ENCODE measurements around the gene SYT1. TPM values are rescaled to one million over a fixed set of nuclear protein-coding genes. Genes with fewer than 3 reads are reported as not detected.

The SYT1 gene
- total and polyA plus RNA-seq, 2 of the 8 experiments (the other 6 are each of a cell fraction or from before 2014, with no cell fraction given): 11.0 to 34.6 TPM

DNA sequence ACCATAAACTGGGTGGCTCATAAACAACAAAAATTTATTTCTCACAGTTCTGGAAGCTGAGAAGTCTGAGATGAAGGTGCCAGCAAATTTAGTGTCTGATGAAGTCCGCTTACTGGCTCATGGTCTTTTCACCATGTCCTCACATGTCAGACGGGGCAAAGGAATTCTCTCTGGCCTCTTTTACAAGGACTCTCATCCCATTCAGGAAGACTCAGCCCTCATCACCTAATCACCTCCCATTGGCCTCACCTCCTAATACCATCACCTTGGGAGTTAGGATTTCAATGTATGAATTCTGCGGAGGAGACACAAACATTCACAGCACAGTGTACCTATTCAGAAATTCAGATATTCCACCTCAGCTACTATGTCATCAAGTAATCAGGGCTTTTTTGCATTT is 468.6 kb downstream of the SYT1 start:
- no peak overlapping the region for H3K4ac ChIP-seq (replicated peaks; ENCODE audit: insufficient read length, low read depth, low read length)
- H3K79me2 ChIP-seq (ENCODE audit: control insufficient read depth in 1 of 2, insufficient read depth in 2 of 2, low read length in 2 of 2): no peaks in the 10 kb centered on the region
- no peaks in the 10 kb centered on the region; the same call in 1 of the 2 replicates for H3K23me2 ChIP-seq (ENCODE audit: low read depth, low read length)
- no peak overlapping the region for H2BK5ac ChIP-seq (ENCODE audit: low read depth, low read length)
- no peak overlapping the region for H2BK120ac ChIP-seq (replicated peaks; ENCODE audit: low read depth, low read length)
- no peak overlapping the region for H3K56ac ChIP-seq (replicated peaks; ENCODE audit: insufficient read length, low read depth, low read length)
- H3K79me1 ChIP-seq (ENCODE audit: low read depth, low read length): no peaks in the 10 kb centered on the region
- H3K4me3 ChIP-seq (ENCODE audit: extremely low read depth in 1 of 4, insufficient read depth in 2 of 4, low read depth in 3 of 4, low read length in 4 of 4): no peak overlapping the region
- peaks cover 0 to 2% (median 0%) of the 10 kb centered on the region in 4 experiments; a peak in 1 of 7 replicates for H3K27me3 ChIP-seq (replicated peaks in 1 of 4; ENCODE audit: control insufficient read depth in 3 of 4, extremely low read depth in 1 of 4, insufficient read depth in 3 of 4, low read length in 3 of 4)
- no peak overlapping the region for H4K91ac ChIP-seq (replicated peaks; ENCODE audit: insufficient read length, low read length)
- POLR2A ChIA-PET (ENCODE audit: partially characterized antibody): no interaction called here
- no peaks in the 10 kb centered on the region for H4K20me1 ChIP-seq (replicated peaks in 1 of 2; ENCODE audit: control insufficient read depth in 1 of 2, insufficient read depth in 2 of 2, low read length in 2 of 2)
- H3K14ac ChIP-seq (ENCODE audit: insufficient read length): no peak overlapping the region
- H3K36me3 ChIP-seq (ENCODE audit: control insufficient read depth in 2 of 4, insufficient read depth in 4 of 4, low read length in 3 of 4): no peaks in the 10 kb centered on the region
- no peak overlapping the region for H3K23ac ChIP-seq (ENCODE audit: insufficient read length)
- H3K18ac ChIP-seq (ENCODE audit: extremely low read depth, low read length): no peak overlapping the region
- H3K4me1 ChIP-seq (replicated peaks in 1 of 4; ENCODE audit: control insufficient read depth in 3 of 4, insufficient read depth in 4 of 4, low read length in 3 of 4): peaks cover 0 to 6% (median 3%) of the 10 kb centered on the region in 4 experiments; a peak in 4 of 7 replicates
- DNase-seq (ENCODE audit: low read depth in 1 of 2, low spot score in 2 of 2) (no peak), FAIRE-seq (no peak)
- no peaks in the 10 kb centered on the region for H3K9me3 ChIP-seq (ENCODE audit: insufficient read depth in 2 of 2, low read depth in 1 of 2, low read length in 1 of 2)
- no peak overlapping the region for H2BK20ac ChIP-seq (ENCODE audit: low read length)
- no peak overlapping the region for H4K5ac ChIP-seq (ENCODE audit: insufficient read length, low read depth, low read length)
- no peak overlapping the region for H2AK5ac ChIP-seq (ENCODE audit: low read depth, low read length)
- H4K8ac ChIP-seq (ENCODE audit: extremely low read depth, insufficient read depth, low read length): no peak overlapping the region
- H3K4me2 ChIP-seq (ENCODE audit: insufficient read depth in 1 of 2, low read depth in 2 of 2, low read length in 2 of 2): no peak overlapping the region
- H2BK12ac ChIP-seq (ENCODE audit: low read depth, low read length): no peak overlapping the region
- no peak overlapping the region for H3K27ac ChIP-seq (ENCODE audit: low read depth, low read length)
- H3K9ac ChIP-seq (replicated peaks in 1 of 4; ENCODE audit: extremely low read depth in 1 of 4, low read depth in 3 of 4, low read length in 3 of 4): no peak overlapping the region
- no peak overlapping the region for H2AFZ ChIP-seq (ENCODE audit: low read length)
- WGBS, 2 experiments (ENCODE audit: extremely low coverage in 1 of 2, insufficient coverage in 1 of 2, insufficient read length in 1 of 2, insufficient replicate concordance in 2 of 2, low coverage in 1 of 2, low lambda C conversion rate in 2 of 2, missing lambda C conversion rate in 1 of 2): 87% methylated on average over 3 of the region's 3 CpGs; no CpG with 5 or more reads in 1 of the 2 experiments
- no peak overlapping the region for H2BK15ac ChIP-seq (ENCODE audit: low read length)
- CTCF ChIA-PET (ENCODE audit: partially characterized antibody): interaction anchor here (3.8 kb wide), 1 partner anchor 11 kb away, joined by 17 read pairs; no protein-coding TSS in a partner anchor
- TF ChIP-seq USF2 (IDR thresholded peaks at IDR 0.05; ENCODE audit: low read length) (no peak), RBBP5 (IDR thresholded peaks at IDR 0.05; ENCODE audit: borderline replicate concordance, low read depth, low read length) (no peak), GABPA (IDR thresholded peaks at IDR 0.05; ENCODE audit: borderline replicate concordance, insufficient read depth, low read length) (no peak), CTBP2 (IDR thresholded peaks at IDR 0.05; ENCODE audit: borderline replicate concordance, insufficient read depth, insufficient read length, low read length) (no peak), JUN (IDR thresholded peaks at IDR 0.05; ENCODE audit: low read depth, low read length) (no peak), BCL11A (IDR thresholded peaks at IDR 0.05; ENCODE audit: low read depth in 2 of 2, low read length in 2 of 2) (no peak), KDM4A (IDR thresholded peaks at IDR 0.05; ENCODE audit: low read depth, low read length, severe bottlenecking) (no peak), SRF (IDR thresholded peaks at IDR 0.05; ENCODE audit: low read depth, low read length) (no peak), SIN3A (conservative IDR thresholded peaks at IDR 0.05 in 1 of 2, IDR thresholded peaks at IDR 0.05 in 1 of 2; ENCODE audit: low read depth in 1 of 2, low read length in 2 of 2) (no peak), RXRA (IDR thresholded peaks at IDR 0.05; ENCODE audit: insufficient read depth, low read depth, low read length) (no peak), TEAD4 (IDR thresholded peaks at IDR 0.05; ENCODE audit: low read depth, low read length) (no peak)

Data from H1 (cell line).